Measurements from ENCODE around the gene GAGE1. TPM values are rescaled to one million over a fixed set of nuclear protein-coding genes. Genes with fewer than 3 reads are reported as not detected.

GAGE1 gene
- total RNA-seq: not detected

DNA sequence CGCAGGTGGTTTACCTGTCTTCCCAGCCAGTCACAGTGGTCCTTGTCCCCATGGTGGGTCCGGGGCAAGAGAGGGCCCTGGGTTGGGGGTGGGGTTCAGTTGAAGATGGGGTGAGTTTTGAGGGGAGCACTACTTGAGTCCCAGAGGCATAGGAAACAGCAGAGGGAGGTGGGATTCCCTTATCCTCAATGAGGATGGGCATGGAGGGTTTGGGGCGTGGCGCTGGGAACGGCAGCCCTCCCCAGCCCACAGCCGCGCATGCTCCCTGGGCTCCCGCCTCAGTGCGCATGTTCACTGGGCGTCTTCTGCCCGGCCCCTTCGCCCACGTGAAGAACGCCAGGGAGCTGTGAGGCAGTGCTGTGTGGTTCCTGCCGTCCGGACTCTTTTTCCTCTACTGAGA lies at the start of gene GAGE1:
TSS of gene GAGE1 (plus strand) at position 301 of the 400 bp plus-strand sequence. CDS start 1,155 bp downstream, outside the sequence.

GRCh38 chrX:49550989-49551388 lies 47.8 kb upstream of the GAGE1 start, which contains the start of gene GAGE12E:
TSS of gene GAGE12E (plus strand) at chrX:49551289. CDS start at chrX:49552444, 1,155 bp downstream.

GRCh38 chrX:49560542-49560941 lies 38.3 kb upstream of the GAGE1 start, which contains the start of gene GAGE12F:
TSS of gene GAGE12F (plus strand) at chrX:49560842. CDS start at chrX:49561997, 1,155 bp downstream.

DNA sequence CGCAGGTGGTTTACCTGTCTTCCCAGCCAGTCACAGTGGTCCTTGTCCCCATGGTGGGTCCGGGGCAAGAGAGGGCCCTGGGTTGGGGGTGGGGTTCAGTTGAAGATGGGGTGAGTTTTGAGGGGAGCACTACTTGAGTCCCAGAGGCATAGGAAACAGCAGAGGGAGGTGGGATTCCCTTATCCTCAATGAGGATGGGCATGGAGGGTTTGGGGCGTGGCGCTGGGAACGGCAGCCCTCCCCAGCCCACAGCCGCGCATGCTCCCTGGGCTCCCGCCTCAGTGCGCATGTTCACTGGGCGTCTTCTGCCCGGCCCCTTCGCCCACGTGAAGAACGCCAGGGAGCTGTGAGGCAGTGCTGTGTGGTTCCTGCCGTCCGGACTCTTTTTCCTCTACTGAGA lies 28.7 kb upstream of the GAGE1 start, which contains the start of gene GAGE12G:
TSS of gene GAGE12G (plus strand) at position 301 of the 400 bp plus-strand sequence. CDS start 1,155 bp downstream, outside the sequence.

GRCh38 chrX:49579649-49580048 lies 19.2 kb upstream of the GAGE1 start, which contains the start of gene GAGE12H:
TSS of gene GAGE12H (plus strand) at chrX:49579949. CDS start at chrX:49581104, 1,155 bp downstream.

DNA sequence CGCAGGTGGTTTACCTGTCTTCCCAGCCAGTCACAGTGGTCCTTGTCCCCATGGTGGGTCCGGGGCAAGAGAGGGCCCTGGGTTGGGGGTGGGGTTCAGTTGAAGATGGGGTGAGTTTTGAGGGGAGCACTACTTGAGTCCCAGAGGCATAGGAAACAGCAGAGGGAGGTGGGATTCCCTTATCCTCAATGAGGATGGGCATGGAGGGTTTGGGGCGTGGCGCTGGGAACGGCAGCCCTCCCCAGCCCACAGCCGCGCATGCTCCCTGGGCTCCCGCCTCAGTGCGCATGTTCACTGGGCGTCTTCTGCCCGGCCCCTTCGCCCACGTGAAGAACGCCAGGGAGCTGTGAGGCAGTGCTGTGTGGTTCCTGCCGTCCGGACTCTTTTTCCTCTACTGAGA lies 9.6 kb upstream of the GAGE1 start, which contains the start of gene GAGE2A:
TSS of gene GAGE2A (plus strand) at position 301 of the 400 bp plus-strand sequence. CDS start 1,155 bp downstream, outside the sequence.

Other genes starting within 250 kb of the GAGE1 start
- gene GAGE12C, start 66.8 kb upstream of the GAGE1 start, total RNA-seq: not detected
- not detected for gene GAGE12D, start 57.3 kb upstream of the GAGE1 start, total RNA-seq
- gene GAGE12E, start 47.7 kb upstream of the GAGE1 start, total RNA-seq: not detected
- not detected for gene GAGE12F, start 38.2 kb upstream of the GAGE1 start, total RNA-seq
- not detected for gene GAGE12G, start 28.6 kb upstream of the GAGE1 start, total RNA-seq
- not detected for gene GAGE12H, start 19.1 kb upstream of the GAGE1 start, total RNA-seq
- gene GAGE2A, start 9.5 kb upstream of the GAGE1 start, total RNA-seq: not detected
- not detected for gene PAGE1, start 97.0 kb downstream of the GAGE1 start, total RNA-seq
- gene PAGE4, start 230.3 kb downstream of the GAGE1 start, total RNA-seq: not detected